Stimulated activated CD4-positive, alpha-beta T cell treated with anti-CD3 and anti-CD28 coated beads, Interleukin-15, amount 100 ng/mL, for 48 hours (primary cell): ENCODE measurements around the gene FBXW9.
"Not testable (repeated sequence)": the region's sequence is repeated elsewhere in the genome, so short reads cannot be mapped to it uniquely, and the experiment has no call there.

Source experiments
- DNase-seq, 2 donors: peaks; one replicate each; pipeline ENCODE4 v3.0.0-alpha.2; 2020; ENCODE audit warnings: low read depth in 2 of 2

Gene FBXW9

GRCh38 chr19:12656899-12657571 lies 39.4 kb downstream of the FBXW9 start:
- DNase-seq, result peak in 1 of 2 donors; percentile 35

GRCh38 chr19:12655546-12655945 lies 40.9 kb downstream of the FBXW9 start:
- no peak for DNase-seq

DNA sequence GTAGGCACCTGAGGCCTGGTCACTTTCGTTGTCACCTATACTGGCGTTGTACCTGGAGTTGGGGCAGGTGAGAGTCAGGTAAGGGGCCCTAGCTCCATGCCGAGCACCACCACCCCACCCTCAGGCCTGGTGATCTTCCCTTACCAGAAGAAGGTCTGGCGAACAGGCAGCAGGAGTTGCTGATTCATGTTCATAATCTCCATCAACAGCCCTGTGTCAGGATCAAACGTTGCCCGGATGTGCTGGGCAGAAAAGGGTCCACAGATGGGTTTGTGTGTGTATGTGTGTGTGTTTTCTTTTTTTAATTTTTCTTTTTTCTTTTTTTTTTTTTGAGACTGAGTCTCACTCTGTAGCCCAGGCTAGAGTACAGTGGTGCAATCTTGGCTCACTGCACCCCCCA lies 44.2 kb downstream of the FBXW9 start:
- no peak for DNase-seq

GRCh38 chr19:12649941-12650340 lies 46.5 kb downstream of the FBXW9 start:
- no peak for DNase-seq

DNA sequence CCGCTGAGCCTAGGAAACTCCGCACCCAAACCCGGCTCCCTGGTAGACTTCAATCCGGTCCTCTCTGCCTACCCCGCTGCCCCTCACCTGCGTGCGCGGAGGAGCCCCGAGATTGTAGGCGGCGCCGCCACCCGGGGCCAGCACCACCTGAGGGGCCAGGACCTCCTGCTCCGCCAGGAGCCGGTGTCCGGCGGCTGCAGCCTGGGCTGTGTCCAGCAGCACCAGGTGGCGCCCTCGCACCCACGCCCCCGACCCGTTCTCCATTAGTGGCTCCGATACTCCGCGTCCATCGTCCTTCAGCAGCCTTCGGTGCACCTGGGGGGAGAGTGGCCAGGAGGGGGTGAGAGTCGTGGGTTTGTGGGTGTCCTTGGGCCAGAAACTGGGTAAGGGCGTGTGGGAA lies 48.3 kb downstream of the FBXW9 start:
- DNase-seq, result no peak

GRCh38 chr19:12647490-12648071 lies 48.9 kb downstream of the FBXW9 start:
- peak in 1 of 2 donors; percentile 38 for DNase-seq

GRCh38 chr19:12647047-12647446 lies 49.4 kb downstream of the FBXW9 start:
- no peak for DNase-seq

GRCh38 chr19:12646551-12646950 lies 49.9 kb downstream of the FBXW9 start:
- DNase-seq, result no peak

GRCh38 chr19:12643716-12644115 lies 52.7 kb downstream of the FBXW9 start:
- DNase-seq, result not testable (repeated sequence)

DNA sequence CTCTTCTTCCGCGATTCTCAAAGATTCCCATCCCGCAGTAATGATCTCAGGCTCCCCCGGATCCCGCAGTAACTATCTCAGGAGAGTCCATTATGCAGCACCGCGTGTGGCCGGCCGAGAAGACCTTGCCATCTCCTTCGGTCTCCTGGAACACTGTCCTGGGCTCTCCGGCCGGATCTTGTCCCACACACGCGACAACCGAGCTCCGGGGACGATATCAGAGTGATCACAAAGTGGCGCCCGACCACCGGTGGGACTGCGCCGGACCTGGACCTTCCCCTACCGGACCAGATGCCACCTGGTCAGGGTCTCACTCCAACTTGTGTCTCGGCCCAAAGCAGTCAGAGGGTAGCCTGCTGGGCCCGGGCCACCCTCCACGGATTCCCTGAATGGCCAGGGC lies 53.9 kb downstream of the FBXW9 start:
- DNase-seq, result no peak

GRCh38 chr19:12641456-12641855 lies 55.0 kb downstream of the FBXW9 start:
- no peak for DNase-seq

DNA sequence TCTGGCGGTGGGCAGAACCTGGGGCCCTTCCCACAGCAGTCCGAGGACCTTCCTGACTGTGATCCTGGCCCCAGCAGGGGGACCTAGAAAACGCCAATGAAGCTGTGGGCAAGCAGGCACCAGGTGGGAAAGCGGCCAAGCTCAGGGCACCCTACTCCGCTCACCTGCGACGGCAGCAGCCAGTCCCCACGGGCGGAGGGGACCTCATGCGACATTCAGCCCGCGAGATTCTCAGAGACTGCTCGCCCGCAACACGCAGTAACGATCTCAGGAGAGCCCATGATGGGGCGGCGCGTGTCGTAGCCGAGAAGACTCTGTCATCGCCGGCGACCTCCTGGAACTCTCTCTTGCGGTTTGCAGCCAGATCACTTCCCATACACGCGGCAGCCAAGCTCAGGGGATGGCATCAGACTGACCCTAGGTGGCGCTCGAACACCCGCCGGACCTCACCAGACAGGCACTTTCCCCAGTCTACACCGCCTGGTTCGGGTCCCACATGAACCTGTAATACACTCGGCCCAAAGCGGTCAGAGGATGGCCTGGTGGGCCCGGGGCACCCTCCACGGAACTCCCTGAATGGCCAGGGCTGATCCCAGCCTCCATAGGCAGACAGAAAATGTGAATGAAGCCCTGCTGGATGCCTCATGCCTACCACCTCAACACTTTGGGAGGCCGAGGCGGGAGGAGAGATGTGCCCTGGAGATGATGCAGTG lies 56.4 kb downstream of the FBXW9 start:
- DNase-seq, result peak; percentile 85 to 87
